HG03066 (cell line): Measurements from ENCODE around the gene FOXO3.
"Not testable (repeated sequence)": the region's sequence is repeated elsewhere in the genome, so short reads cannot be mapped to it uniquely, and the experiment has no call there.

ENCODE experiments used
- ATAC-seq: cut with Tn5 transposase; IDR thresholded peaks from one replicate; pipeline ENCODE4 v1.9.1; 2021; ENCODE audit warnings: low read depth; ENCODE audit not compliant: unreplicated experiment

FOXO3 gene

DNA sequence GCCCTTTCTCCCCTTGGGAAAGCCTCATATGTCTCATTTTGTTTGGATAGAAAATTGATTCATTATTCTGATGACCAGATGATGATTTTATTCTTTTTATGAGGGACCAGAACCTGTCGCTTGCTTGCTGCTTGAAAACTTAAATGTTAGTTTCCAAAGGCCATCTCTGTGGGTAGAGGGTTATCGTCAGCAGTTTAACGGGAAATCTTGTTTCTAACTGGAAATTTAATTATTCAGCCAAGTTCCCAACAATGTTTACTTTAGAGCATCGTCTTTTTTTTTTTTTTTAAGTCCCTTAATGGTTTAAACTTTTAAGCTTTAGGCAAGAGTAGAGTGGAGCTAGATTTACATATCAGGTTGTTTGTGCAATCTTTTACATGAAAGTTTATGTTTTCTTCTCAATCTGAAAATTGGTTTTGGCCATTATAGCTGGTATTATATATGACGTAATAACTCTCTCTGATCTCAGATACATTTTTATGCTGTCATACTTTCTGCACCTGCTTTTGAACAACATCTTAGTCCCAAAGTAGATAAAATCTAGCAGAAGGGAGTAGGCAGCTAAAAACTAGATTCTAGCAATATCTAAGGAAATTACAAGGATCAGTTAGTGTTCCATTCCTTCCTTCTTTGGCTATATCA is 93.9 kb downstream of the FOXO3 start:
- no peak for ATAC-seq

DNA sequence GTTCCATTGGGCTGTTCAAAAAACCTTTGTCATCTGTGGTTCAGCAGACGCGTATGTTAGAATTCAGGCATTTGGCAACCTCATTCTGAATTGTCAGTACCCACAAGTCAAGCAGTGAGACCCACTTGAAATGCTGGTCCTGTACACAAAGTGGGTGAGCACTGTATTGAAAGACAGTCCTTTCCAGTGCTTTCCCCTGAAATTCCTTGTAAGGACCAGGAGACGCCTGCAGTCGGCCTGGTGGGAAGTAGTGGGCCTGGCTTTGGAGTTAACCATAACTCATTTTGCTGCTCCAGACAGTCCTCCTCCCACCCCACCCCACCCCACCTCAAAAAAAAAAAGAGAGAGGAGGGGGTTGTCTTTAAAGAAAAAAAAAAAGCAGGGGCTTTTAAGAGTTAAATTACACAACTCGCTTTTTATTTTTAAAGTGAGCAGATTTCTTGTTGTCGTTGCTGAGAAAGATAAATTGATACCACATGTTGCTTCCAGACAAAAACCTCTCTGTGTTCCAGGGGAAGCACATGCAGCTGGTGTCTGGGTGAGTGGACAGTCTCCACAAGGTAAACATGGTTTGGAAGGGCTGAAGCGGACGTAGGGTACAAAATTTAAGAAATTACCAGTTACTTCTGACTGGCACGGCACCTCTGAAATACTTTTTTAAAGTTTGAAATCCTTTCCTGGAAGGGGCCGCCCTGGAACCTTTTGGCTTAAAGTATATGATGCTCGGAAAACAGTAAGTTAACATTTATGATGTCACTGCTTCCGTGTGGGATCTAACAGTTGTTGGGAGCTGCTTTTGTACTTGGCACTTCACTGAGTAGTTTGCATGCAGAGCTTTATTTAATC is 95.3 kb downstream of the FOXO3 start:
- ATAC-seq, result no peak

DNA sequence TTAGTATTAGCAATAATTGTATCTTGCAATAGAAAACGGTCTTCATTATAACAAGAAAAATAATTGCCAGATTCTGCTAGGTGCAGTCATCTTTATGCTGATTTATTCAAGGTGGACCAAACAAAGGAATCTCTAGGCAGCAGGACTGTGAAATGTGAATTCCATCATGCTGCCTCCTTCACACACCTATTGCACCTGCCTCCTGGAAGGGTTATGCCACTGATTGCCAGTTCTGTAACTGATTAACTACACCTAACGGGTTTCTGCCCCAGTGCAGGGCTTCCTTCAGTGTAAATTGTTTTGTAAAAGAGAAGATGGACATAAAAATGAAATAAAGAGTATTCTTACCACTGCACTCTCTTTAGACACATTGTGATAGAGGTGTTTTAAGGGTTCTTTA is 96.1 kb downstream of the FOXO3 start:
- ATAC-seq, result no peak

DNA sequence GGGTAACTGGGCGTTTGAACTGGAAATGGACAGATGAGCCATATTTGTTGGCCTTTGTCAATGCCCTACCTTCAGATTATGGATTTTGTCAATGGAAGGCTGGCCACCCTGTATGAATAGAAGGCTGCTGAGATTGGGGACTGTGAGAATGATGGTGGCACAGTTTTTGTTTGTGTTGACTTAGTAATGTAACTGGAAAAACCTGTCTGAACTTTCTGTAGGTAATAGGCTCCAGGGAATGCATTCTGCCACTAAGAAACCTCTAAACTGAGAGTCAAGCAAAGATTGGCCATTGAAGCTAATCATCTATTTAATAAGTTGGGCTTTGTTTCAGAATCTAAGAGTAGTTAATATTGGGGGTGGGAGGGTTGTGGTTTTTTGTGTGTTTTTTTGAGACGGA is 97.5 kb downstream of the FOXO3 start:
- no peak for ATAC-seq

DNA sequence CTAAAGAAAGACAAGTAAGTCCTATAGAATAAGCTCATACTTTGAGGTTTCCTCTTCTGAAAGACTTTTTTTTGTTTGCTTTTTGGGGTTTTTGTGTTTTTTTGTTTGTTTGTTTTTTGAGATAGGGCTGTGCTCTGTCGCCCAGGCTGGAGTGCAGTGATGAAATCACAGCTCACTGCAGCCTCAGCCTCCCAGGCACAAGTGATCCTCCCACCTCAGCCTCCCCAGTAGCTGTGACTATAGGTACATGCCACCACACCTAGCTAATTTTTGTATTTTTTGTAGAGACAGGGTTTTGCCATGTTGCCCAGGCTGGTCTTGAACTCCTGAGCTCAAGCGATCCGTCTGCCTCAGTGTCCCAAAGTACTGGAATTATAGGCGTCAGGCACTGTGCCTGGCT is 98.1 kb downstream of the FOXO3 start:
- not testable (repeated sequence) for ATAC-seq

DNA sequence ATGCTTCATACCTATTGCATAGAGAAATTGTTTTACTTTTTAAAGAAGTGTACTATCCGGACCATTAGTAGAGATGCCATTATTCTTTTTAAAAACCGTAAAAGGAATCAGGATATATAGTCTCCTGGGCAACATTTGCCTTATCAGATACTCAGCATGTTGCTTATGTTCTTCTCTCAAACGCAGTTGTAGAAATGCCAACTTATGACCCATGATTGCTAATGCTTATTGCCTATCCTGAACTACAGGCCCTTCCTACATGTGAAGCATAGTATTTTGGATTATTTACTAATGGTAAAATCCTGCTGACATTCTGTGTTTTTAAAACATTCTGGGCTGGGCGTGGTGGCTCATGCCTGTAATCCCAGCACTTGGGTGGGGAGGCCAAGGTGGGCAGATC is 99.5 kb downstream of the FOXO3 start:
- ATAC-seq, result no peak

DNA sequence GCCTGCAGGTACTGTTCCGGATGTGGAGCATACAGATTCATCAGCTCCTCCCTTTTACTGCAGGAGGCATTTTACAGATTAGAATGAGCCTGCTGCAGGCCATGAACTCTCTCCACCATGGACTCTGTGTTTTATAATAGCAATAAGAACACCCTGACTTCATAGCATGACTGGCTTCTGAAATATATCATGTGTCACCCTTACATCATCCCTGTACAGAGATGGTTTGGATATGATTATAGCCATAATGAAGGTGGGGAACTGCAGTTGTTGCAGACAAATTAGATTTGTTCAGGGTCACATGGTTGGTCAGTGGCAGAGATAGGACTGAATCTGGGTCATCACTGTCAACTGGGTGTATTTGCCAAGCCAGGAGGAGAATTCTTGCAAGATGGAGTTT is 100.7 kb downstream of the FOXO3 start:
- ATAC-seq, result no peak

DNA sequence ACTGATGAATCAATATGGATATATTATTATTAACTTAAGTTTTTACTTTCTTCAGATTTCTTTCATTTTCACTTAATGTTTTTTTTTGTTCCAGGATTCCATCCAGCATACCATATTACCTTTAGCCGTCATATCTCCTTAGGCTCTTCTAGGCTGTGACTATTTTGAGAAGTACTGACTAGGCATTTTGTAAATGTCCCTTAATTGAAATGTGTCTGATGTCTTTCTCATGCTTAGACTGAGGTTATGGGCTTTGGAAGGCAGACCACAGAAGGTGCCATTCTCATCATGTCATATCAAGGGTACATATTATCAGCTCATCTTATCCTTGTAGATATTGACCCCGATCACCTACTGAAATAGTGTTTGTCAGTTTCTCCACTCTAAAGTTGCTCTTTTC is 101.3 kb downstream of the FOXO3 start:
- no peak for ATAC-seq

DNA sequence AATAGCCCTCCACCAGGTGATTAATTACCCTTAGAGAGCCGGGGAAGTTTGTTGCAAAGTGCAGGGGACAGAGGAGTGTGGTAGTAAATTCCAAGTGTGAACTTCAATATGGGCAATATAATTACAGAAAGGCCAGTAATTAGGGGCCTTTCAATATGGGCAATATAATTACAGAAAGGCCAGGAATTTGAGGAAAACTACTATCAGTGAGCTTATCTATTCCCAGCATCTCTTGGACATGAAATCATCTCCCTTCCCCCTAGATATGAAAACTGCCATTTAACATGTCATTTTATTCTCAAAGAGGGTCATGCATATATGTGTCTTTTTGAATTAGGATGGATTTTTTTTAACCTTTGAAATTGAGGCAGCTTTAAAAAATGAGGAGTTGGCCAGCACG is 102.0 kb downstream of the FOXO3 start:
- ATAC-seq, result no peak

DNA sequence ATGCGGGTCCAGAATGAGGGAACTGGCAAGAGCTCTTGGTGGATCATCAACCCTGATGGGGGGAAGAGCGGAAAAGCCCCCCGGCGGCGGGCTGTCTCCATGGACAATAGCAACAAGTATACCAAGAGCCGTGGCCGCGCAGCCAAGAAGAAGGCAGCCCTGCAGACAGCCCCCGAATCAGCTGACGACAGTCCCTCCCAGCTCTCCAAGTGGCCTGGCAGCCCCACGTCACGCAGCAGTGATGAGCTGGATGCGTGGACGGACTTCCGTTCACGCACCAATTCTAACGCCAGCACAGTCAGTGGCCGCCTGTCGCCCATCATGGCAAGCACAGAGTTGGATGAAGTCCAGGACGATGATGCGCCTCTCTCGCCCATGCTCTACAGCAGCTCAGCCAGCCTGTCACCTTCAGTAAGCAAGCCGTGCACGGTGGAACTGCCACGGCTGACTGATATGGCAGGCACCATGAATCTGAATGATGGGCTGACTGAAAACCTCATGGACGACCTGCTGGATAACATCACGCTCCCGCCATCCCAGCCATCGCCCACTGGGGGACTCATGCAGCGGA is 102.9 kb downstream of the FOXO3 start:
- not testable (repeated sequence) for ATAC-seq

DNA sequence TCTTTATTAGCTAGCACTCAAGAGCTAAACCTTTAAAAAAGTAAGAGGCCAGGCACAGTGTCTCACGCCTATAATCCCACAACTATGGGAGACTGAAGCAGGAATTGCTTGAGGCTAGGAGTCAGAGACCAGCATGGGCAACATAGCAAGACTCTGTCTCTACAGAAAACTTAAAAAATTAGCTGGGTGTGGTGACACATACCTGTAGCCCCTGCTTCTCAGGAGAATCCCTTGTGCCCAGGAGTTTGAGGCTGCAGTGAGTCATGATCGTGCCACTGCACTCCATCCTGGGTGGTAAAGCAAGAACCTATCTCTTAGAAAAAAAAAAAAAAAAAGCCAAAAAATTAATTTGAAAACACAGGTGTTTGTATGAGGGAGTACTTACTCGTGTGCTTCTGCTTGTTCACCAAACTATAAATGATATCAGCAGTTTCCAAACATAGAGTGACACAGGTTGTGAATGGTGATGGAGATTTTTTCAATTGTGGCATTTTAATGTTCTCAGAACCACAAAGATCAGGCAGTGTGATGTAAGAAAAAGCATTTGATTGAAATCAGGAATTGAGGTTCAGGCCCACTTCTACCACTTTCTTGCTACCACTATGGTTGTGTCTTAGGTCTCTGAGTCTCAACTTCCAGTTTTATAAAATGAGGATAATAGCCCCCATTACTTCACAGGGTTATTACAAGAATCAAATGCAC is 104.9 kb downstream of the FOXO3 start:
- ATAC-seq, result no peak

DNA sequence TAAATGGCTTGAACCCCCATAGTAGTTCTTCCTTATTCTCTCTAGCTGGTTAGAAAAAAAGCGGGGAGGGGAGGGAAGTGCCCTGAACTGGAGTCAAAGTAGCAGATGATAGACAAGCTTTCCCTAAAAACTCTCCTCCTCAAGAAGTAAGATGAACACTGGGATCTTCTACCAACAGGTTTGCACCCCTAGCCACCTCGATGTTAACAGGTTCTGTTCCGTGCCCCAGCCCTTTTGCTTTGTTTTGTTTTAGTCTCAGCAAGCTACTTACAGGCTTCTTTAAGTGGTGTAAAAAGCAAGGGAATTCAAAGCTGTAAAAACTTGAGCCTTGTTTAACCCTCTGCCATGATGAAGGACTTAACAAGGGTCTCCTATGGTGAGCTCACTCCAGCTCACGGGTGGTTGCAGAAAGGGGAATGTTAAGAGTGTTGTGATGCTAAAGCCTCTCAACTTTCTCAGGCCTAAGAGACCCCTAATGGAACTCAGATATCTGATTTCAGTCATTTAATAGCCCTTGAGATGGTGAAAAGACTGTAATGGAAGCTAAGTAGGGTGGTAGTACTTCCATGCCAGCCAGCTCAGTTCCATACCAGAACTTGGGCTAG is 106.0 kb downstream of the FOXO3 start:
- no peak for ATAC-seq

DNA sequence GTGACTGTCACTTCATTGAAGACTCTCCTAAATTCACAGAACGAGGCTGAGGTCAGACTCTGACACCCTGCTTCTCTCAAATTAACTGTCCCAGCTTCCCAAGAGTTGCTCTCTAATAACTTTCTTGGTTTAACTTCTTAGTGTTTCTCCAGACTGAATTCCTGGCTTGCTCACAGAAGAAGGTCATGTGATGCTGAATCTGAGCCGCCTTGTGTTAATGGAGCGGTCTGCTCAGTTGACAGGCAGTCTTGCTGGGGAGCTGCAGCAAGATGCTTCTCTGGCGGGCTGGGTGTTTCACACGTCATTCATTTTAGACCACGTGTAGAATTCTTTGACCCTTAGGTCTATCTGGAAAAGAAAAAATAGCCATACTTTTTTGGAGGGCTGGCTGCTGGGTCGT is 107.3 kb downstream of the FOXO3 start:
- no peak for ATAC-seq

DNA sequence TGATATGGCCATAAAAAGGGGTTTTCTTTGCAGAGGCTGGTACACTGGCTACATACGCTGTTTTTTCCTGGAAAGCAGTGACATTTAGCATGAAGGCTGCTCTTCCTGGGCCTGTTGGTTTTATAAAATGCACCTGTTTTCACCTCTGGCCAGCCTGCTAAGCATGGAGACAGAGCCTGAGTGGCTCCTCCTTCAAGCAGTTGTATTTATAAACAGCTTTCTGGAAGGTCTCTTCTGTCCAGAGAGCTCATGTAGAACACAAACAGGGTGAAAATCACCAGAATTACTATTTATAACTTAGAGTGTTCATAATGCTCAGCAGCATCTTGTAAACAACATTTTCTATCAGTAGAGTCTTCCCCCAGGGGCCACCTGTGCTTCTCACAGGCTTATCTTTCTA is 109.0 kb downstream of the FOXO3 start:
- ATAC-seq, result no peak

DNA sequence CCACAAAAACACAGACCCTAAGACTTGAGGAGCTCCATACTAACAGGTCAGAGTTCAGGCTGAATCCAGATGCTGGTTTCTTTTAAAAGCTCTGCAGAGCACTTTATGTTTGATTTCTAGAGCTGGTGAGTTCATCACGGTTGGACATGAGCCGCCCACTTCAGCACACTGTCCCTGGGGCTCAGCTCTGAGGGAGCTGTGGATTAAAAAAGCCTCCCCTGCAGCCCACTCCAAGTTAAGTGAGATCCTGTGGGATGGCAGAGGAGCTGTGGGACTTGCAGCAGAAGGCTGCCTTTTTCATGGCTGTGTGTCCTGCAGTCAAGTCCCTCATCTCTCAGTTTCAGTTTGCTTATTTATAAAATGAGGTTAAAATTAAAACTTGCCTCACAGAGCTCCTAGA is 110.5 kb downstream of the FOXO3 start:
- no peak for ATAC-seq

DNA sequence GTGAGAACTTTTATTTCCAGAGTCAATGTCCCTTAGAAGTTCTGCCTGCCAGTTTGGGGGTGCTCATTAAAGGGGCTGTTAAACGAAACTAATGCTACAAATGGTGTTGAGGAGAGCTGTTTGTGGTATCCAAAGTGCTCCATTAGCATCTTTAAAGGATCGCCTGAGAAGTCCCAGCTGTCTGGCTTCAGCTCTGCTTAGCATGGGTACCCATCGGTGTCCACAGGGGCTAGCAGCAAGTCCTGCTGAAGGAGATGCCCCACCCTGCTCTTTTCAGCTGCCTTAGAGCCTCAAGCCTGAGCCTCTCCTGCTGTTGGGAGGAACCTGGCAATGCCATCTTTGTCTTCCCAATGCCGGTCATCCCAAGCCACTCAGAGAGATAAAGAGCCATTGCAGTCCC is 111.1 kb downstream of the FOXO3 start:
- ATAC-seq, result no peak

DNA sequence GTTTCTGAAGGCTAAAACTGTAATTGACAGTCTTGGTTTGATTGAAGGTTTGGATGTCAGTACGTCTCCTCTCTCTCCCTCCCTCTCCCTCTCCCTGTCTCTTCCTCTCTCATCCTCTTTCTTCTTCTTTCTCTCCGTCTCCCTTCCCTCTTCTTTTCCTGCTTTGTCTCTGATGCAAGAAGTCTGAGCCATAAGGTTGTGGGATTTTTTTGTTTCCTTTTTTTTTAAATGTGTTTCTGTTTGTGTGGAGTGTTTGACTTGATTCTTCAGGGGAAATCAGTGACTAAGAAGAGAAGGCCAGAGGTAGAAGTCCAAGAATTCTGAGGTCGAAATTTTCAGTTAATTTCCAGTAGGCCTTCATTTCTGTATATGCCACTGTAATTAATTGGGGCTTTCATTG is 111.9 kb downstream of the FOXO3 start:
- no peak for ATAC-seq

DNA sequence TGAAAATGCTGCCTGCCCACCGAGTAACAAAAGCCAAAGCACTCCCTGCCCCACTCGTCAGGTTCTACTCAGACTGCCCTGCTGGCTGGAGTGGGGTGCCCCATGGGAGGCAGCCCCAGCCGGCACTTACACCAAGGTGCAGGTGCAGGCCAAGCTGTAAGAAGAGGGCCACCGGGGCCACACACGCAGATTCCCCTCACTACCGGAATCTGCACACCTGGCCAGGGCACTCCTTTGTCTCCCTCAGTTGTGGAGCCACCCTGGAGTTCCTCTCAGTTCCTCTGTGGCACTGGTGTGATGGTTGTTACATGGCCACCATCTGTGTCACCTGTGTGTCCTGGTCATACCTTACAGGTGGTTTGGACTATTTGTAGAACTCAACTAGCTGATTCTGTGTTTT is 112.4 kb downstream of the FOXO3 start:
- ATAC-seq, result no peak

DNA sequence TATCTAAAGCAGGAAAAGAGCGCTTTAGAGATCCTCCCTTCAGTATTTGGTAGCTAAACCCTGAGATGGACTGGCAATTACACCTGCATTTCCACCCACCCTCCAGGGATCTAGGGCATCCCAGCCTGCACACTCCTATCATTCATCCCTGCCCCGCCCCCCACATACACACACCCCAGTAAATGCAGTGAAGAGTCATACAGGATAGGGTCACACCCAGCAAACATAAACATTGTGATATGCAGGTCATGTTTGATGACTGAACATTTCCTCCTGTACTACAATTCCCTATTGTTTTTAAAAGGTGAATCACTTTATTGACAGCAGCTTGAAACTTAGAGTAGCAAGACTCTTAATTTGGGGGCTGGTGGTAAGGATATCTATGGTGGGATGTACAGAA is 112.9 kb downstream of the FOXO3 start:
- no peak for ATAC-seq

DNA sequence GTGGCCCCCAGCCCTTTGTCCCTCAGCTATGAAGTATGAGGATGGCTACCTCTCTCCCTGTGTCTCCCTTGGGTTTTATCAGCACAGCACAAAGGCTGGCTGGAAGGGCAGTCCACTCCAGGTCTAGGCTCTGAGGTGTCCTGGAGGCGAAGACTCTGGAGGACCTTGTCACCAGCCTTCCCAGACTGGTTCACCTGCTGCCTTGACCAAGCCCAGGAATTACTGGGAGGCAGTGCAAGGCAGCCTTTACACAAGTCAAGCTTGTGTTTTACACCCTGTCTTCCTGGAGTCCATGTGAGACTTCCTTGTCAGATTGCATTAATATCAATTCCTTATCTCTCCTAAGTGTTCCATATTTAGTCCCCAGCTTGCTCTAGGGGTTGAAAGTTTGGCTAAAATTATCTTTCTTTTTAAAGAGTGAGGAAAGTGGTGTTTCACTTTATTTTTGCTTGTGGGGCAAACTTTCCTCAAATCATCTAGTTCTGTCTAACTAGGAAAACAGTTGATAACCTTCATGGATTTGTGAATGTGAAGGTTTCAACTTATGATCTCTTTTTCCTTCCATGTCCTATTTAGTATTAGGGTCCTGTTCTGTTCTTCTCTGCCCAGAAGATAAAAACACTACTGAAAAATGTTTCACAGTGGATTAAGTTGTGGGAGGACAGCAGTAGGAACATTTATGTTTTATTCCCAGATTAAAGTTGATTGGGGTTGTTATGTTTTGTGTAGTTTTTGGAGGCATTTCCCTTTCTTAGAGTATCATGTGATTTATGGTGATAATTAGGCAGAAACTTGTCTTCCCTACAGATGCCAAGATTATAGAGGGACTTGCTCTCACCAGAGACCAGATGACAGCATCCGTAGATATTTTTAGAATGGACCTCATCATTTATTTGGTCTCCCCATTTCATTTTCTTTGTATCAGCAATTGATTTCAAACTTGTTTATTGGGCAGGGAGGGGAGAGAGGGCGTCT is 114.8 kb downstream of the FOXO3 start:
- no peak for ATAC-seq
